Measurements from ENCODE around the gene CLPTM1. TPM values are rescaled to one million over a fixed set of nuclear protein-coding genes. Genes with fewer than 3 reads are reported as not detected.

Gene CLPTM1
- total and polyA plus RNA-seq, 9 of the 15 experiments (the other 6 are each of a cell fraction or from before 2014, with no cell fraction given): 0.37 to 96.0 (median 27.5) TPM

GRCh38 chr19:44988896-44989556 is 33.8 kb downstream of the CLPTM1 start (continued):
- TF ChIP-seq REST (IDR thresholded peaks at IDR 0.05; ENCODE audit: borderline replicate concordance): peak; percentile 63
- TF ChIP-seq REST (CRISPR knock-in tag; IDR thresholded peaks at IDR 0.05; ENCODE audit: low read depth): no peak
- TF ChIP-seq JUND (IDR thresholded peaks at IDR 0.05; ENCODE audit: borderline replicate concordance, low read depth, low read length): 0 out of 2 replicates have a peak, but pooled peaks have one; percentile 15
- TF ChIP-seq JUND (tag; IDR thresholded peaks at IDR 0.05; ENCODE audit: borderline replicate concordance, low read depth, low read length): no peak
- peak; percentile 75 to 82 (median 80) for TF ChIP-seq CTCF (IDR thresholded peaks at IDR 0.05 in 2 of 3, conservative IDR thresholded peaks at IDR 0.05 in 1 of 3; ENCODE audit: insufficient read depth in 2 of 3, low read depth in 1 of 3, low read length in 3 of 3)
- TF ChIP-seq STAG1 (CRISPR knock-in tag; IDR thresholded peaks at IDR 0.05; ENCODE audit: borderline replicate concordance): peak; percentile 11; the same call in 1 of the 2 replicates
- TF ChIP-seq SMC3 (conservative IDR thresholded peaks at IDR 0.05; ENCODE audit: insufficient read depth, low read depth, low read length): peak; percentile 86
- 0 out of 2 replicates have a peak, but pooled peaks have one; percentile 27 for TF ChIP-seq MYC (IDR thresholded peaks at IDR 0.05; ENCODE audit: low read depth, low read length)
- TF ChIP-seq MYC (CRISPR knock-in tag; IDR thresholded peaks at IDR 0.05; ENCODE audit: borderline replicate concordance, low read depth): no peak

All from K562 (cell line).